Measurements from ENCODE around the gene HNRNPL.
"Not testable (repeated sequence)": the region's sequence is repeated elsewhere in the genome, so short reads cannot be mapped to it uniquely, and the experiment has no call there.

- not testable (repeated sequence) for TF ChIP-seq CTCF (IDR thresholded peaks at IDR 0.05); EZH2 (IDR thresholded peaks at IDR 0.05; ENCODE audit: borderline replicate concordance, insufficient read depth, low read depth, low read length, poor library complexity, severe bottlenecking)
Measured at GRCh38 chr19:38854961-38855360, 5.2 kb upstream of the HNRNPL start.
